BE2C (cell line): ENCODE measurements around the gene MFN1.

Source experiments
- DNase-seq: peaks from one replicate; pipeline ENCODE4 v3.0.0-alpha.2; 2020
- H3K27me3 ChIP-seq: fragments of 250-450 bp; sonication (Bioruptor Pico); 2 replicates; pipeline ENCODE4 v1.5.1; 2020; ENCODE audit warnings: mild to moderate bottlenecking
- H3K36me3 ChIP-seq: fragments of 250-450 bp; sonication (Bioruptor Pico); 2 replicates; pipeline ENCODE4 v1.5.1; 2020; ENCODE audit warnings: mild to moderate bottlenecking
- H3K4me1 ChIP-seq: fragments of 250-450 bp; sonication (Bioruptor Pico); 2 replicates; pipeline ENCODE4 v1.5.1; 2020
- H3K4me3 ChIP-seq: 2 replicates; pipeline ENCODE4 v1.5.1; 2011; ENCODE audit warnings: low read depth, low read length
- H3K9me3 ChIP-seq: fragments of 250-450 bp; sonication (Bioruptor Pico); 2 replicates; pipeline ENCODE4 v1.5.1; 2020
- CTCF ChIP-seq: IDR thresholded peaks from 2 replicates; pipeline ENCODE4 v1.5.1; 2012; ENCODE audit warnings: mild to moderate bottlenecking, low read depth, low read length

Gene MFN1

GRCh38 chr3:179401561-179401960, 54.1 kb downstream of the MFN1 start:
- Histone ChIP-seq H3K27me3 (no peaks in the 10 kb centered on the region), H3K36me3 (peaks cover 16% of the 10 kb centered on the region), H3K9me3 (no peaks in the 10 kb centered on the region), H3K4me3 (no peak overlapping the region), H3K4me1 (no peaks in the 10 kb centered on the region)
- TF ChIP-seq CTCF, result no peak
- no peak for DNase-seq

GRCh38 chr3:179402963-179403362, 55.5 kb downstream of the MFN1 start:
- Histone ChIP-seq H3K4me3 (no peak overlapping the region), H3K4me1 (no peaks in the 10 kb centered on the region), H3K27me3 (no peaks in the 10 kb centered on the region), H3K36me3 (peaks cover 18% of the 10 kb centered on the region), H3K9me3 (no peaks in the 10 kb centered on the region)
- no peak for TF ChIP-seq CTCF
- DNase-seq, result no peak

GRCh38 chr3:179404307-179404706, 56.8 kb downstream of the MFN1 start:
- Histone ChIP-seq H3K27me3 (no peaks in the 10 kb centered on the region), H3K9me3 (no peaks in the 10 kb centered on the region), H3K4me3 (no peak overlapping the region), H3K4me1 (no peaks in the 10 kb centered on the region), H3K36me3 (peaks cover 18% of the 10 kb centered on the region)
- DNase-seq, result no peak
- TF ChIP-seq CTCF, result no peak

- 0 out of 2 replicates have a peak, but pooled peaks cover 3% of the 10 kb centered on the region for H3K4me1 ChIP-seq
- H3K9me3 ChIP-seq, result no peaks in the 10 kb centered on the region
- no peaks in the 10 kb centered on the region for H3K27me3 ChIP-seq
- no peak for TF ChIP-seq CTCF
- no peak overlapping the region for H3K4me3 ChIP-seq
- no peak for DNase-seq
- H3K36me3 ChIP-seq, result peaks cover 12% of the 10 kb centered on the region; the same call in 1 of the 2 replicates
These were observed 62.8 kb downstream of the MFN1 start for GRCh38 chr3:179410331-179410730.

- Histone ChIP-seq H3K9me3 (no peaks in the 10 kb centered on the region), H3K4me1 (0 out of 2 replicates have a peak, but pooled peaks cover 3% of the 10 kb centered on the region), H3K4me3 (no peak overlapping the region), H3K36me3 (peaks cover 12% of the 10 kb centered on the region; the same call in 1 of the 2 replicates), H3K27me3 (no peaks in the 10 kb centered on the region)
- DNase-seq, result no peak
- no peak for TF ChIP-seq CTCF
These were observed 63.5 kb downstream of the MFN1 start for GRCh38 chr3:179410999-179411398.

- TF ChIP-seq CTCF, result no peak
- no peak for DNase-seq
- H3K4me1 ChIP-seq, result 0 out of 2 replicates have a peak, but pooled peaks cover 3% of the 10 kb centered on the region
- H3K9me3 ChIP-seq, result no peaks in the 10 kb centered on the region
- no peak overlapping the region for H3K4me3 ChIP-seq
- peaks cover 10% of the 10 kb centered on the region for H3K36me3 ChIP-seq
- H3K27me3 ChIP-seq, result no peaks in the 10 kb centered on the region
These were observed 67.3 kb downstream of the MFN1 start for GRCh38 chr3:179414804-179415203.
